NCI-H2227 treated with DMSO at 0.1 percent for 48 hours (cell line): Measurements from ENCODE around the gene ACP2.
"Not testable (repeated sequence)": the region's sequence is repeated elsewhere in the genome, so short reads cannot be mapped to it uniquely, and the experiment has no call there.

ENCODE experiments used
- DNase-seq: peaks from one replicate; lab custom pipeline; 2025; lab: John Stamatoyannopoulos, UW

The ACP2 gene

DNA sequence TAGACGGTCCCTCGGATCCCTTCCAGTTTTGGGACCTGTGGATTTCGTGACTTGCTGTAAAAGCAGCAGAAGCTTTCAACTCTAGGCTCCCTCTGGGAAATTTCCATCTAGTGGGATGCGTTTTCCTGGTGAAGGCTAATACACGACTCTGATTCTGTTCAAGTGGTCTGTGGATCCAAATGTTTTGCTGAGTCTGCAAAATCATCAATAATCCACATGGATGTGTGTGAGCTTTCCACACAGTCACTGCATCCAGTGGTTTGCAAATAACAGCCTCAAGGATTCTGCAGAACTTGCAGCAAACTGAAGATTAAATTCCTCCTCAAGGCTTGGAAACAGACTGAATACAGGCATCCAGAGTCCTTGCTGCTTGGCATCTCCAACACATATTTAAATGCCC is 46.0 kb downstream of the ACP2 start:
- no peak for DNase-seq

DNA sequence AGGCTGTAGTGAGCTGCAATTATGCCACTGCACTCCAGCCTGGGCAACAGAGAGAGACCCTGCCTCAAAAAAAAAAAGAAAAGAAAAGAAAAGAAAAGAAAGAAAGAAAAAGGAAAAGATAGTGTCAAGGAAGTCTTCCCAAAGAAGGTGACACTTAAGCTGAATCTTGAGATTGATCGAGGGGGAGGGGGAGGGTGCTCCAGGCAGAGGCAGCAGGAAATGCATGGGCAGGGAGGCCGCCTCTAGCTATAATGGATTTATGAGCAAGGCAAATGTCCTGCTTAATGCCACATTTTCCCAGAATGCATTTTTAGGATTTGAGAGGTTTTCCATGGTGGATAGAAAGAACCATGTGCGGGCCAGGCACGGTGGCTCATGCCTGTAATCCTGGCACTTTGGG is 47.6 kb downstream of the ACP2 start:
- no peak for DNase-seq

DNA sequence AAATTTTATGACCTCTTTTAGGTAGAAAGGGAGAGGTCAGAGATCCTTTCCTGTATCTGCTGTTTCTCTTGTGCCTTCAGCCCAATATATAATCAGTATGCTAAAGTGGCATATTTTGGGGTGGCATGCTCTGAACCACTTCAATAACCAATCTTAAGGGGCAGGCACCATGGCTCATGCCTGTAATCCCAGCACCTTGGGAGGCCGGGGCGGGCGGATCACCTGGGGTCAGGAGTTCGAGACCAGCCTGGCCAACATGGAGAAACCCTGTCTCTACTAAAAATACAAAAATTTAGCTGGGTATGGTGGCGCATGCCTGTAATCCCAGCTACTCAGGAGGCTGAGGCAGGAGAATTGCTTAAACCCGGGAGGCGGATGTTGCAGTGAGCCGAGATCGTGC is 50.5 kb downstream of the ACP2 start:
- DNase-seq: not testable (repeated sequence)

DNA sequence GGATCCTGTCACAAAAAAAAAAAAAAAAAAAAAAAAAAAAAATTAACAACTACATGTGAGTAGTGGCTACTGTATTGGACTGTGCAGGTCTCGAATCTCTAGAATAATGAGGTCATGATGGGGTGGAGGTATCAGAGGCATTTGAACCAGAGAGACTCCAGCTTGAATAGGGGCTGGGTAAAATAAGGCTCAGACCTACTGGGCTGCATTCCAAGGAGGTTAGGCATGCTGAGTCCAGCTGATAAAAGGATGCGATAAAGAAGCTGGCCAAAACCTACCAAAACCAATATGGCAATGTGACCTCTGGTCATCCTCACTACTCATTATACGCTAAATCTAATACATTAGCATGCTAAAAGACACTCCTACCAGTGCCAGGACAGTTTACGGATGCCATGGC is 56.5 kb downstream of the ACP2 start:
- no peak for DNase-seq

DNA sequence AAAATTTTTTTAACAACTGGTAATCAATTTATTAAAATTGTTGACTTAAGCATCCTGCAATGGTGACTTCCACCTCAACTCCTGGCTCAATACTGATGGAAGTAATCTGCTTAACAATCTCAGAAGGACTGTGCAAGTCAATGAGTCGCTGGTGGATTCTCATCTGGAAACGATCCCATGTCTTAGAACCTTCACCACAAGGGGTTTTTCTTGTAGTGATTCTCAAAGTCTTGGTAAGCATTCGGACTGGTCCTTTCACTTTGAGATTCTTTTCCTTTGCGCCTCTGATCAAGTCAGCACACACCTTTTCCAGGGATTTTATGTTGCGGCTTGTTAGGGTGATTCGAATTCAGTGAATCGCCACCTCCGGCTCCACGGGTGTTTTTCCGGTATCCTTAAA is 57.5 kb downstream of the ACP2 start:
- DNase-seq: not testable (repeated sequence)
